GM12878 (cell line): ENCODE results near the gene MAP2K1. TPM values are rescaled to one million over a fixed set of nuclear protein-coding genes. Genes with fewer than 3 reads are reported as not detected.

Source experiments
- ASH2L ChIP-seq: fragments of 300-600, 200-600 bp; sonication (generic); IDR thresholded peaks from 2 replicates; pipeline ENCODE4 v1.6.1; 2017; ENCODE audit warnings: low read depth, mild to moderate bottlenecking, borderline replicate concordance
- BHLHE40 ChIP-seq, 2 experiments: fragments of 450-650 bp in 1 of 2; IDR thresholded peaks; 2 replicates each; pipeline ENCODE4 v1.6.1; 2011 to 2017; ENCODE audit warnings: low read depth in 2 of 2, borderline replicate concordance in 1 of 2, improper control_type of control experiment in 1 of 2, low read length in 1 of 2, mild to moderate bottlenecking in 1 of 2
- CBFB ChIP-seq: IDR thresholded peaks from 2 replicates; pipeline ENCODE4 v1.6.1; 2016; ENCODE audit warnings: antibody characterized with exemption, low read depth
- CEBPB ChIP-seq, 2 experiments: fragments of 150-350 bp in 1 of 2; IDR thresholded peaks; 2 replicates each; pipeline ENCODE4 v1.6.1; 2012 to 2014; ENCODE audit warnings: low read depth in 2 of 2, low read length in 2 of 2, borderline replicate concordance in 1 of 2, inconsistent platforms in 1 of 2
- IRF3 ChIP-seq: fragments of 450-650 bp; IDR thresholded peaks from 2 replicates; pipeline ENCODE4 v1.6.1; 2014; ENCODE audit warnings: mild to moderate bottlenecking
- MEF2A ChIP-seq: IDR thresholded peaks from 2 replicates; pipeline ENCODE4 v1.6.1; 2011; ENCODE audit warnings: low read depth, mild to moderate bottlenecking, low read length, moderate library complexity; ENCODE audit not compliant: insufficient read depth
- NRF1 ChIP-seq: conservative IDR thresholded peaks from 2 replicates; pipeline ENCODE4 v1.6.1; 2011; ENCODE audit warnings: mild to moderate bottlenecking, low read depth, low read length, improper control_type of control experiment
- POLR2AphosphoS2 ChIP-seq: IDR thresholded peaks from 2 replicates; pipeline ENCODE4 v1.6.1; 2011; ENCODE audit warnings: low read depth, mild to moderate bottlenecking, low read length, improper control_type of control experiment, moderate library complexity
- RELB ChIP-seq: fragments of 450-650 bp; IDR thresholded peaks from 2 replicates; pipeline ENCODE4 v1.6.1; 2017; ENCODE audit warnings: low read depth, mild to moderate bottlenecking, moderate library complexity
- SIN3A ChIP-seq: IDR thresholded peaks from 2 replicates; pipeline ENCODE4 v1.6.1; 2012; ENCODE audit warnings: low read depth, low read length, improper control_type of control experiment
- SMAD1 ChIP-seq: fragments of 450-650 bp; IDR thresholded peaks from 2 replicates; pipeline ENCODE4 v1.6.1; 2018; ENCODE audit warnings: mild to moderate bottlenecking, low read depth; ENCODE audit not compliant: partially characterized antibody
- SREBF2 ChIP-seq: IDR thresholded peaks from 2 replicates; pipeline ENCODE4 v1.6.1; 2012; ENCODE audit warnings: mild to moderate bottlenecking, low read length
- polyA plus RNA-seq, 11 experiments: library from polyadenylated mRNA; depleted of rRNA in 4 of 11; unstranded in 6 of 11; stranded (reverse) in 5 of 11; fragments of >200 nt; fragmentation: Nextera tagmentation in 4 of 11; fragmentation: Illumina TruSeq in 1 of 11; extraction: Ambion mirVana in 4 of 11; extraction: Trizol in 1 of 11; gene quantifications; 1 replicate in 1 of 11; 2 replicates in 10 of 11; pipeline versions ENCODE4 v1.2.1 to v1.2.3, GENCODE V29; 2011 to 2016; ENCODE audit warnings: inconsistent platforms in 2 of 11, missing spikeins in 2 of 11, low read depth in 1 of 11
- total RNA-seq, 4 experiments: library from RNA; depleted of rRNA in 3 of 4; stranded (reverse); fragments of >200 nt in 3 of 4; fragmentation: Illumina TruSeq in 1 of 4; extraction: Trizol in 1 of 4; gene quantifications; 2 replicates each; pipeline versions ENCODE4 v1.2.1 to v1.2.3, GENCODE V29; 2013 to 2021
- TF ChIP-seq, protein P1 (sequence below): fragments of 450-650 bp; formaldehyde crosslinking; IDR thresholded peaks from 2 replicates; pipeline ENCODE4 v1.4.0; 2022; ENCODE audit warnings: mild to moderate bottlenecking, moderate library complexity
- TF ChIP-seq, protein P2 (sequence below): fragments of 150-350 bp; IDR thresholded peaks from 2 replicates; pipeline ENCODE4 v1.6.1; 2014; ENCODE audit warnings: mild to moderate bottlenecking, low read depth, low read length
- TF ChIP-seq, protein P3 (sequence below): IDR thresholded peaks from 2 replicates; pipeline ENCODE4 v1.6.1; 2011; ENCODE audit warnings: borderline replicate concordance, low read depth, mild to moderate bottlenecking, moderate library complexity, mixed read lengths, low read length; ENCODE audit not compliant: insufficient read depth; ENCODE audit errors: extremely low read length

The MAP2K1 gene
- total and polyA plus RNA-seq, 10 of the 15 experiments (the other 5 are each of a cell fraction or from before 2014, with no cell fraction given) = 11.2 to 112 (median 56.6) TPM

GRCh38 chr15:66389098-66389858 is 2.6 kb downstream of the MAP2K1 start (continued):
- TF ChIP-seq, protein P1, sequence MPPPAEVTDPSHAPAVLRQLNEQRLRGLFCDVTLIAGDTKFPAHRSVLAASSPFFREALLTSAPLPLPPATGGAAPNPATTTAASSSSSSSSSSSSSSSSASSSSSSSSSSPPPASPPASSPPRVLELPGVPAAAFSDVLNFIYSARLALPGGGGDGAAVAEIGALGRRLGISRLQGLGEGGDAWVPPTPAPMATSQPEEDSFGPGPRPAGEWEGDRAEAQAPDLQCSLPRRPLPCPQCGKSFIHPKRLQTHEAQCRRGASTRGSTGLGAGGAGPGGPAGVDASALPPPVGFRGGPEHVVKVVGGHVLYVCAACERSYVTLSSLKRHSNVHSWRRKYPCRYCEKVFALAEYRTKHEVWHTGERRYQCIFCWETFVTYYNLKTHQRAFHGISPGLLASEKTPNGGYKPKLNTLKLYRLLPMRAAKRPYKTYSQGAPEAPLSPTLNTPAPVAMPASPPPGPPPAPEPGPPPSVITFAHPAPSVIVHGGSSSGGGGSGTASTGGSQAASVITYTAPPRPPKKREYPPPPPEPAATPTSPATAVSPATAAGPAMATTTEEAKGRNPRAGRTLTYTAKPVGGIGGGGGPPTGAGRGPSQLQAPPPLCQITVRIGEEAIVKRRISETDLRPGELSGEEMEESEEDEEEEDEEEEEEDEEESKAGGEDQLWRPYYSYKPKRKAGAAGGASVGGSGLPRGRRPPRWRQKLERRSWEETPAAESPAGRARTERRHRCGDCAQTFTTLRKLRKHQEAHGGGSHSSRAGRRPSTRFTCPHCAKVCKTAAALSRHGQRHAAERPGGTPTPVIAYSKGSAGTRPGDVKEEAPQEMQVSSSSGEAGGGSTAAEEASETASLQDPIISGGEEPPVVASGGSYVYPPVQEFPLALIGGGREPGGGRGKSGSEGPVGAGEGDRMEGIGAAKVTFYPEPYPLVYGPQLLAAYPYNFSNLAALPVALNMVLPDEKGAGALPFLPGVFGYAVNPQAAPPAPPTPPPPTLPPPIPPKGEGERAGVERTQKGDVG (CRISPR knock-in tag) = no peak
- TF ChIP-seq SIN3A (no peak), BHLHE40 (IDR thresholded peaks at IDR 0.05; ENCODE audit: borderline replicate concordance in 1 of 2, low read depth in 2 of 2, low read length in 1 of 2) (peak; percentile 78 to 96), IRF3 (no peak), MEF2A (0 out of 2 replicates have a peak, but pooled peaks have one; percentile 6), CBFB (no peak; the same call in 1 of the 2 replicates), CEBPB (IDR thresholded peaks at IDR 0.05; ENCODE audit: borderline replicate concordance in 1 of 2, low read depth in 2 of 2, low read length in 2 of 2) (no peak; a peak in 1 of 4 replicates), NRF1 (no peak), SREBF2 (no peak), SMAD1 (no peak), POLR2AphosphoS2 (no peak), ASH2L (no peak), RELB (peak; percentile 49; the same call in 1 of the 2 replicates)
- TF ChIP-seq, protein P2, sequence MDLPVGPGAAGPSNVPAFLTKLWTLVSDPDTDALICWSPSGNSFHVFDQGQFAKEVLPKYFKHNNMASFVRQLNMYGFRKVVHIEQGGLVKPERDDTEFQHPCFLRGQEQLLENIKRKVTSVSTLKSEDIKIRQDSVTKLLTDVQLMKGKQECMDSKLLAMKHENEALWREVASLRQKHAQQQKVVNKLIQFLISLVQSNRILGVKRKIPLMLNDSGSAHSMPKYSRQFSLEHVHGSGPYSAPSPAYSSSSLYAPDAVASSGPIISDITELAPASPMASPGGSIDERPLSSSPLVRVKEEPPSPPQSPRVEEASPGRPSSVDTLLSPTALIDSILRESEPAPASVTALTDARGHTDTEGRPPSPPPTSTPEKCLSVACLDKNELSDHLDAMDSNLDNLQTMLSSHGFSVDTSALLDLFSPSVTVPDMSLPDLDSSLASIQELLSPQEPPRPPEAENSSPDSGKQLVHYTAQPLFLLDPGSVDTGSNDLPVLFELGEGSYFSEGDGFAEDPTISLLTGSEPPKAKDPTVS = no peak
- TF ChIP-seq, protein P3, sequence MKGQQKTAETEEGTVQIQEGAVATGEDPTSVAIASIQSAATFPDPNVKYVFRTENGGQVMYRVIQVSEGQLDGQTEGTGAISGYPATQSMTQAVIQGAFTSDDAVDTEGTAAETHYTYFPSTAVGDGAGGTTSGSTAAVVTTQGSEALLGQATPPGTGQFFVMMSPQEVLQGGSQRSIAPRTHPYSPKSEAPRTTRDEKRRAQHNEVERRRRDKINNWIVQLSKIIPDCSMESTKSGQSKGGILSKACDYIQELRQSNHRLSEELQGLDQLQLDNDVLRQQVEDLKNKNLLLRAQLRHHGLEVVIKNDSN = no peak
